ENCODE results near the gene GRIP2.

The GRIP2 gene

DNA sequence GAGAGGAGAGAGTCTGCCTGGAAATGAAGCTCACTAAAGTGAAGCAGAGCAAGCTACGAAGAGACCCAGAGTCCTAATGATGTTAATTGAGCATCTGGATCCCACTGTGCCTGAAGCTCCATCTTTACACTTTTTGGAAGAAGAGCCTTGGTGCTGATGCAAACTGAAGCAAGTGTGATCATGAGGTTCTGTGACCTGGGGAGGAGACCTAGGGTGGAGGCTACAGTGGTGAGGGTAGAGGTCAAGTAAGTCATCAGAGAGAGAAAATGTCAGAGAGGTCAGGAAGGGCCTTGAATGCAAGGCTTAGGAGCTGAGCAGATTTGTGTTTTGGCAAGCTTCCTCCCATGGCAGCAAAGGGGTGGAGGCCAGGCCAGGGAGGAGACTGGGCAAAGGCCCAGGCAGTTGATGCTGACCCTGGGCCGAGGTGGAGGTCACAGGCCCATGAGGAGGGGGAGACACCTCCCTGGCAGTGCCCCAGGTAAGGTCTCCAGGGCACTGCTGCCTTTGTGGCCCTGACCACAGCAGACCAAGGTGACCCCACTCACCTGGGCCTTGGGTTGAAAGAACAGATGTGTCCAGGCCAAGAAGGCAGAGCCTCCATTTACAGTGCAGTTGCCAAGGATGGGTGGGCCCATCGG, 1.6 kb downstream of the GRIP2 start:
- no peak for DNase-seq

DNA sequence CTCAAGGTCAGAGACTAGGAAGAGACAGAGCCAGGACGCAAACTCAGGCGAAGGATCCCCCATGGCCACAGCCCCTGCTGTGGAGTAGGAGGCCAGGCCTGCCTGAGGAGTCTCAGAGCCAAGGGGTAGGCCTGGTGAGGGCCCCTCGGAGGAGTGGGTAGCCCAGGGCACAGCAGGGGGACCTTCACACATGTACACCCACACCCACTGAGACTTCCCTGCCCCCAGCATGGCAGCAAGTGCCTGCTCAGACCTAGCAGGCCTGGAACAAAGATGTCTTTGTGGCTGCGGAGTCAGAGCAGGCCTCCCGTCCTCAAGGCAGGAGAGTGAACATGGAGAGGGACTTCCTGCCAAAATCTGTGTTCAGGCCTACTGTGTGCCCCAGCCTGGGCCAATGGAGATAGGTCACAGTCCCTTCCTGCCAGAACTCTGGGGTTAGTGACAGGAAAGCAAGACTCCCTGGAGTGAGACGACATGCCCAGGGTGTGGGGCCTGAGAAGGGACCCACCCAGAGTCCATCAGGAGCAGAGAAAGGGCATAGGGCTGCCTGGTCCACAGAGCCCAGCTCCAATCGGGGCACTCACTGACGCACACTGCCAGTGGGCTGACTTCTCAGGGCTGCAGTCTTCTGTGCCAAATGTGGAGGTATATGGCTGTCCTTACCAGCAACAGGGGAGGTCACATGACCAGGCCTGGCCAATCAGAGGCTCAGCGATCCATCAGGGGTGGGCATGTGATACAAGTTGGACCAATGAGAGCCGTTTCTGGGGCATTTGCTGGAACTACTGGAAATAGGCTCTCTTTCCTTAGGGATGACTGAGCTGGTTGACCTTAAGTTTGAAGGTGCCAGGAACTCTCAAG, 2.3 kb downstream of the GRIP2 start:
- DNase-seq = no peak

DNA sequence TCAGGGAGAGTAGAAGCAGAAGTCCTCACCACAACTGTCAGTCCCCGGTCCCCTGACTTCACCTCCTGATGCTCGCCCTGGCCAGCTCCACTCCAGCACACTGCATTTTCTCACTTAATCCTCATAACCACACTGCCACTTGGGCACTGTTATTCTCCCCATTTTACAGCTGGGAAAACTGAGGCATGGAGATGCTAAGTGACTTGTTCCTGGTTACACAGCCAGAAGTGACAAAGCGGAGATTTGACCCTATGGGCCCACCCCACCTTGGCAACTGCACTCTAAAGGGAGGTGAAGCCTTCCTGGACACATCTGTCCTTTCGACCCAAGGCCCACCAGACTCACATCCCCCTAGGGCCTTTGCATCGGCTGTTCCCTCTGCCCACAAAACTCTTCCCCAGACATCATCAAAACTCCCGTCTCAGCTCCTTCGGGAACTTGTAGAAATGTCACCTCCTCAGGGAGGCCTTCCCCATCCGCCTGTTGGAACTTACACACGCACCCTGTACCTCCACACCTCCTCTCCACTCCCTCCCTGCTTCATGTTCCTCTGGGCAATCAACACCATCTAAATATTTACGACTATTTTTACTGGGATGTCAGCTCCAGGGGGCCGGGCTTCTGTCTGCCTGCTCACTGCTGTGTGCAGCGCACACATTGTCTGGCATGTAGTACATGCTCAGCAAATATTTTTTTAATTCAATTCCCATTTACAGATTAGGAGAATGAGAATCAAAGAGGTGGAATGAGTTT, 3.1 kb downstream of the GRIP2 start:
- DNase-seq = no peak

DNA sequence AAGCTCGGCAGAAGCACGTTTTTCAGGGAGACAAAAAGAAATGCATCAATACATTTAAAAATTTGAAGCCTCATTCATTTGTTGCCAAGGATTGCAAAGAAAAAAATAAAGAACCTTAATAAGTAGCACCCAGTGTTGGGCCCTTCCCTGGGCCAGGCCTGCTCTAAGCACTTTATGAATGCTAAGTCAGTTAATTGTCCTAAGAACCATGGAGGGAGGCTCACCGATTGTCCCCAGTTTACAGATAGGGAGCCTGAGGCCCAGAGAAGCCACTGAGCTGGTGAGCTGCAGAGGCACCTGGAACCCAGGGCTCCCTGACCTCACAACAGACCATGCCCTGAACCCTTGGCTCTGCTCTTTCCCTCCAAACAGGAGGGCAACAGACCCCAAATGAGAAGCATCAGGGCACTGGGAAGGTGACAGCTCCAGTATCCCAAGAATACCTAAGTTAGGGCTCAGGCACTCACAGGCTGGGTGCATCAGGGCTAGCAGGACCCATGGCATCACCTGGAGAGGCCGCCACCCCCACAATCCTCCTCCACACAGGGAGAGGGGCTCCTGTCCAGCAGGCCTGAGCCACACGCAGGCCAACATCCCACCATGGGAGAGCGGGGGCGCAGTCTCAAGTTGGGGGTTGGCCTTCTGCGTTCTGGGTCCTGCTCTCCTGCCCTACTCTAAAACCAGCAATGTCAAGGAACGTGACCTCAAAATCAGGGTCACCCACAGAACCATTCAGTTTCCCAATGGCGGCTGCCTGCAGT, 3.9 kb downstream of the GRIP2 start:
- no peak for DNase-seq

DNA sequence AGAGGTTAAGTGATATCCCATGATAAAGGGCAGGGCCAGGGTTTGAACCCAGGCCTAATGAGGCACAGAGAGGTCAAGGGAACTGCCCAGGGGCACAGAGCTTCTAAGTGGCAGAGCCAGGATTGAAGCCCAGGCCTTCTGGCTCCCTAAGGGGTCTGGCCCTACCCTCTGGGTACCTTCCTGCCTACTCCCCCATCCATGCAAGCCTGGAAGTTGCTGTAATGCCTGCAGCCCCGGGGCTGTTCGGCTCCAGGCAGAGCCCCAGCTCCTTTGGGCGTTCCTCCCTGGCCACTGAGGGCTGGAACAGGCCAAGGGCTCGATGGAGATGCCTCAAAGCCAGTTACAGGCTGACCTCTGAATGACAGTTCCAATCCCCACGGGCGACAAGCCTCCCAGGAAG, 4.5 kb downstream of the GRIP2 start:
- DNase-seq = no peak

DNA sequence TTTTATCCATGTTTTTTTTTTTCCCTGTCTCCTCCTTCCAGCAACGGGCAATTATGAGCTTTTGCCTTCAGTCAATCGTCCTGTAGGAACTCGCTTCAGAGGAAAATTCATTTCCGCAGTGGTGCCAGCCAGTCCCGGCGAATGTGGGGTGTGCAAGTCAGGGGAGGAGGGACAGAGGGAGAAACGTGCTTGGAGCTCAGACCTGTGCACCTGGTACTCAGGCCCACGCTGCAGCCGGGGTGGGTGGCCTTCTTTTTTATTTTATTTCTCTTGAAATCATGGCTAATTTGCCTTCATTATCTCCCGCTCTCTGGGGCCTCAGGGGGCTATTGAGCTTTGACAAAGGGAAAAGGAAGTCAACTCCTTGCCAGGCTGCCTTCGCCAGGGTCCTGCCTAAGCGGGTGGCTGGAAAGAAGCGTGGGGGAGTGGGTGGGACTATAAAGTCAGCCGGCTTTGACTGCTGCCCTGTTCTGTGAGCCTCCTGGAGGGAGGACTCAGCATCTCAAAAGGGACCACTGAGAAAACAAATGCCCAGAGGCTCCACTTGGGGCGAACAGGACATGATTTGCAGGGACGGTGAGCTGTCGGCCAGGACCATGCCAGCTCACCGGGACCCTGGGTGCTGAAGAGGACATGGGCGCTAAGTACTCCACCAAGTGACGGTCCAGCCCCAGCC, 5.5 kb downstream of the GRIP2 start:
- DNase-seq = no peak

DNA sequence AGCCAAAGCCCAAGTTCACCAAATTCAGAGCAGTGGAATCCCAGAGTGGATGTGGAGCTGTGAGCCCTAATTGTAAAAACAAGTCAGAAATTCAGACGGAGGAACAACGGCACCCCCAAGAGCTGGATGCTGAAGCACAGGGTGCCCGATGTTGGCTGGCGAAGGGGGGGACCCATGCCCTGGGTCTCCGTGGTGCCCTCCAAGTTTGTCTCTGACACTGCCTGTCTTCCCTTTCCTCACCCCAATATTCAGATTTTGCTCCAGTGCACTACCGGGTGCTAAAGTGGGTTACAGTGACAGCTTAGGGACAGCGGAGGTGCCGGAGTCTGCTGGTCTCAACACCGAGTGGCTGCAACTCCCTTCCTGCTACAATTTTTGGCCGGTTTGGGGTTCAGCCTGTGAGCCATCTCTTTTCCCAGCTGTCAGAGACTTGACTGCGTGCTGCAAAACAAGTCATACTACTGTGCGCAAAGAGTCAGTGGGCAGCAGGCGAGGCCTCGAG, 6.6 kb downstream of the GRIP2 start:
- DNase-seq = no peak

DNA sequence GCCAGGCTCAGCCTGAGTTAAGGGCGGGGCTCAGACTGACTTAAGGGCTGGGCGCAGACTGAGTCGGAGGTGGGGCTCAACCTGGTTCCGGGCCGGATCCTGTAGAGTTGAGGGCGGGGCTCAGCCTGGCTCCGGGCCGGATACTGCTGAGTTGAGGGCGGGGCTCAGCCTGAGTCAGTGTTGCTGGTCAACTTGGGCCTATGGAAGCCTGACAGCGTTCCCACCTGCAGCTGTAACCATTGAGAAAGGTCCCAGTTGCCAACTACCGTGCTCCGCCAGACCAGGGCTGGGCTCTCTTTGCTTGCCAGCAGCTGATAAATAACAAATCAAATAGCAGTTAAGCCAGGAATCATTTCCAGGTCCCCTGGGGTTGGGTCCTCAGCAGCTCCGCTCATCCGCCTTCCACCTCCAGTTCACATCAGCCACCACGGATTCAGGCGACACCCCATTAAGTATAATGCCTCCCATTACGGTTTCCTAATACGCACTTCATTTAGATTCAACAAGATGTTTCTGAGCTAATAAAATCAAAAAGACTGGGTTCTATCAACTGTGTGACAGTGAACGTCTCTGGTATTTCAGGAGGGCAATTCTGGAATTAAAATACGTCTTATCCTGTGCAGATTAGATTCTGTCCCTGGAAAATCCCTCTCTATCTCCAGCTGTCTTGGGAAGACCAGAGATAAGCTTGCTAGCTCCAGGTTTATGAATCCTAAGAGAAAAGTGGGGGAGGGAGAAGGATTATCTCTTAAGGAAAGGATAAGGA, 7.3 kb downstream of the GRIP2 start:
- no peak for DNase-seq

DNA sequence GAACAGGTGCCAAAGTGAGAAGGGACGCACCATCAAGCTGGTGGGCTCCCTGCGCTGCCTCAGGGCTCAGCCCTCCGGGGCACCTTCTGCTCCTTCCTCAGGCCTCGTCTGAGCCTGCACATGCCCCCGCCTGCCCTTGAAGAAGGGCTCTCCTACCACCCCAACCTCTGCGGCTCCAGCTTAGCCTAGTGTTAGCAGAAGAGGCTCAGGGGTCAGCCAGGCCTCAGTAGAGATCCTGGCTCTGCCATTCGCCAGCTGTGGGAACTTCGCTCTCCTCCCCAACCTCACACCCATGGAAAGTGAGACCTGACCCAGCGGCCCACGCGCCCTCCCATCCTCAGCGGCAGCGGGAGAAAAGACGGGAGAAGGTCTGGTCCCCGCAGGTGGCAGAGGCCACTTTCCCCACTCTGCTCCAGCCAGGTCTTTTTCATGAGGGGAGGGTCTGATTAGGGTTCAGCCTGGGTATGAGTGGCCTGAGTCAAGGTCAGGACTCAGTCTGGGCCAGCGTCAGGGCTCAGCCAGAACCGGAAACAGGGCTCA, 8.2 kb downstream of the GRIP2 start:
- no peak for DNase-seq

DNA sequence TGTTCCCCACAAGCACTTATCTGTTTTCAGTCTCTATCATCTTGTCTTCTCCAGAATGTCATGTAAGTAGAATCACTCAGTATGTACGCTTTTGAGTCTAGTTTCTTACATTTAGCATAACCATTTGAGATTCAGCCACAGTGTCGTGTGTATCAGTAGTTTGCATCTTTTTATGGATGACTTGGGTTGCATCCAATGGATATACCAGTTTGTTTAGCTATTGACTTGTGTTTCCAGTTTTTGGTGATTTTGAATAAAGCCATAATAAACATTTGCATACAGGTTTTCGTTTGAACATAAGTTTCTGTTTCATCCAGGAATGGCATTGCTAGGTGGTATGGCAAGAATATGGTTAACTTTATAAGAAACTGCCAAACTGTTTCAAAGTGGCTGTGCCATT, 12.1 kb downstream of the GRIP2 start:
- DNase-seq = no peak

DNA sequence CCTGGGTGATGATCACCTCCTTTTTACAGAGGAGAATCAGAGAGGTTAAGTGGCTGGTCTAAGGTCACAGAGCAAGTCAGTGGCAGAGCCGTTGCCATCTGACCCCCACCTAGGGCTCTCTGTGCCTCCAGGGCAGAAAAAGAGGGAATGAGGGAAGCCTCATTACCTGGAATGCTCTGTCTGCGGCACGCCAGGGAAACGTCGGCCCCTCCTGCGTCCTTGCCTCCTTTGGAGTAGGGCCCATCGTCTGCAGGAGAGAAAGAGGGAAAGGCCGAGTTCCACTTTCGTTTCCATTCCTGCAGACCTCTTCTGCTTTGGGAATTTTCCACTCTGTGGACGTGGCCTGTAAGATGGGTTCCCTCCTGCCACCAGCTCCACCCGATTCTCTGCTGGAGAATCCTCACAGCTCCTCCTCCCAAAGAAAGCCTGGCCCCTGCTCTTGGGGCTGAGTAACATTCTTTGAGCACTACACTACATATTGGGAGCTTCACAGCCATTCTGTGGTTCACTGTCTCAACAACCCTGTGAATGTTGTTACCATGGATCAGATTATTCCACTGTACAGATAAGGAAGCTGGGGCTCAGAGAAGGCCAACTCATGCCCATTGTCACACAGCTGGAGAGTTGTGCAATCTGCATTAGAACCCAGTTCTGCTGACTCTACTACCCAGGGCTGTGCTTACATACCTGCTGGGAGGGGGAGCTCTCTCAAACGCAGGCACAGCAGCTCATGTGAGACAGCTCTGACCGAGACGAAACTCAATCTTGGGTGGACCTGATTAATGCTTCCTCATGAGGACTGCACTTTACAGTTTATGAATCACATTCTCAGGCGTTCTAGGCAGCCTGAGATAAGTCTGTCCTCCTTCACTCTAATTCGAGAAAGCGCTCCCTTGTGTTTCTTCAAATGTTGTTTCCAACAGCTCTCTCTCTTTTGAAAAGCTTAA, 14.2 kb downstream of the GRIP2 start:
- no peak for DNase-seq

DNA sequence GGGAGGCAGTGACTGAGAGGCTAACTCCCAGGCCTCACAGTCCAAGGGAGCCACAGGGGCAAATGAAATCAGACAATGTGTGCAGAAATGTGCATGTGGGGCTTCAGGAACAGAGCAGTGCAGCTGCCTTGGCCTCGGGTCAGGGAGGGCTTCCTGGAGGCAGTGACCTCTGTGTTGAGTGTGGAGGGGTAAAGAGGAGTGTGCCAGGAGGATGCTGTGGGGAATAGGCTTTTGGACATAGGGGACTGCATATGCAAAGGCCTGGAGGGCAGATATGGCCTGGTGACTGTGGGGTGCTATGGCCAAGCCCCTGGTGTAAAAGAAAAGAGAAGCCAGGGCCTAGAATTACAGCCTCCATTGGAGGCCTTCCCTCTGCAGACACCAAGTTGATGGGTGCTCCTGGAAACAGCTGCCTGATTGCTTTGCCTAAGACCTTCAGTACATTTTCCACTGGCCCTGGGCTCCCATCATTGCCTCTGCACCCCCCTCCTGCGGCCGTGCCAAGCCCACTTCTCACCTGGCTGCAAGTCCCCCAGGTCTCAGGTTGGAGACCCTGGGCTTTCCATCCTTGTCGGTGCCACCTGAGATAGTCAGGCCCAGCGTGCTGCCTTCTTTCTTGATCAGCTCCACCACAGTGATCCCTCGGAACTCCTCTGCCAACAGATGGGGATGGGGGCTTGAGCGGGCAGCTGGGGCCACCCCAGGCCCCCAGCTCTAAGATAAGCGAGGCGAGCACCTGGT, 15.1 kb downstream of the GRIP2 start:
- DNase-seq = no peak

DNA sequence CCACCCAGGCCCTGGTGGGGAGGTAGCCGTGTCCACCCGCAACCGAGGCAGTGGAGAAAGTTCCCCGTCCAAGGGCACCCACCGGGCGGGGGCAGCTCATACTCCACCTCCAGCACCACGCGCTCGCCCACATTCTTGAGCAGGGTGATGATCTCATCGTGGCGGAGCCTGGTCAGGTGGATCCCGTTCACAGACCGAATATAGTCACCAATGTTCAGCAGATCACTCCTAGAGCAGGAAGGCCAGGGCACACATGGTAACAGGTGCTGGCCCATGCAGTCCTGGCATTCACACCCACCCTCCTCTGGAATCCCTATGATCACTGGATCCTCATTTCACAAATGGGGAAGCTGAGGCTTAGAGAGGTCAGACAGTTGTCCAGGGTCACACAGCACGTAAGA, 15.8 kb downstream of the GRIP2 start:
- DNase-seq = no peak

DNA sequence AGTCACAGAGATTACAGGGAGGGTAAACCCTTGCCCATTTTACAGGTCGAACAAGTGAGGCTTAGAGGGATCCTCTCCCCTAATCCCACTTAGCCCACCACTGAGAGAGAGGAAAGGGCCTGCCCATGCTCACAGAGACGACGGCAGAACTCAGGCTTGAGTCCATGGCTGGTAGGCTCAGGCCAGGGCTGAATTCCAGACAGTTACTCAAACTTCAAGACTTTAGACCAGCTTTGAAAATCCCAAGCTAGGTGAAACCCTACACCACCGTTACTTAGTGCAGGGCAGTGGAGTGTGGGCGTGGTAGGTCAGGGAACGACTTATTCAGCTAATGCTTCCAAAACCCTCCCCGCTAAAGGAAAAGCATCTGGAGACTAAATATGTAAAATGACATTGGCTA, 16.4 kb downstream of the GRIP2 start:
- DNase-seq = no peak

DNA sequence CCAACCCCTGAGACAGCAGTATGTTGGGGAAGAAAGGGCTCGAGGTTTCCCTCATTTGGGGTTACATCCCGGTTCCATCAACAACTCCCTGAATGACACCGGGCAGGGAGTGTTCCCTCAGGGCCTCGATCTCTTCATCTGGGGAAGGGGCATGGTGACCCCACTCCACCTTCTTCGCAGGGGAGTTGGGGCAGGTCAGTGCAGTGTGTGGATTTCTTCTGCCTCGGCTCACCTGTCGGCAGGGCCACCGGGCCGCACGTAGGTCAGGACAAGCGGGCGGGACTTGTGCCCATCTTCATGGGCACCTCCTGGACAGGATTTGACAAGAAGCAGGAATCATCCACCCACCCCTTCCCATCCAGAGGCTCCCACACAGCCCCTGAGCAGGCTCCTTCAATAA, 17.4 kb downstream of the GRIP2 start:
- DNase-seq = no peak

DNA sequence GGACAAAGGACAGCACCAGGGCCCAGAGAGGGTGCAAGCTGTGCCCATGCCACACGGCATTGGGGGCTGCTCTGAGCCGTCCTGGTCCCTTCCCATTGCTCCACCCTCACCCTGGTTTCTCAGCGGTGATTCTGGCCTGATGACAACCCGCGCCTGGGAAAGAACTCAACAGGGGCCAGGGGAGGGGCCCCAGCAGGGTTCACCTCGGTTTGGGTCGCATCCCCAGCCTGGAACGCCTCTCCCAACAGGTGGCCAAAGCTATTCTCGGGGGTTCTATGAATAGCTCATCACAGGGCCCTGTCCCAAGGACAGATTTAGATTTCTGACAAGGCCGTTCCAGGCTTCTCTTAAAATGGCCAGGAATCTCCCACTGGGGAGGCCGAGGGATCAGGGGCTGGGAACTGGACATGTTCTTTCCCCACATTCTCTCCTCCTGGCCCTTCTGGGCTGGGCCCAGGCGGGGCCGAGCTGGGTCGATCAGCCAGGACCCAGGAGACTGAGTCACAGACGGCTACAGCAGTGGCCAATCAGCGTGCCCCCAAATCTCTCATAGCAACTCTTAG, 17.9 kb downstream of the GRIP2 start:
- DNase-seq = no peak

DNA sequence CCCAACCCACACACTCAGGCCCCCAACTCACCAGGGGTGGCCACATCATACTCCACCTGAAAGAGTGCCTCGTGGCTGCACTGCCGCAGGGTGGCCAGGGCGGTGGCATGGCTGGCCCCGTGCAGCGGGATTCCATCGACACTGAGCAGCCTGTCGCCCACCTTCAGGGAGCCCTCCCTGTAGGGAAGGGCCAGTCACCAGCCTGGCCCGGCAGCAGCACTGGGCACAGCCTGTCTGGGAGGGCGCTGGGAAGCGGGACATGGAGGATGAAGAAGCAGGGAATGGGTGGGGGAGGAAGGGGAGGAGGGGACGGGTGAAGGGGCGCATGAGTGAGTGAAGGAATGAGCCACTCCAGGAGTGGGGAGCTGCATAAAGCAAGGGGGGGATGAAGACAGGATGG, 18.5 kb downstream of the GRIP2 start:
- DNase-seq = no peak

DNA sequence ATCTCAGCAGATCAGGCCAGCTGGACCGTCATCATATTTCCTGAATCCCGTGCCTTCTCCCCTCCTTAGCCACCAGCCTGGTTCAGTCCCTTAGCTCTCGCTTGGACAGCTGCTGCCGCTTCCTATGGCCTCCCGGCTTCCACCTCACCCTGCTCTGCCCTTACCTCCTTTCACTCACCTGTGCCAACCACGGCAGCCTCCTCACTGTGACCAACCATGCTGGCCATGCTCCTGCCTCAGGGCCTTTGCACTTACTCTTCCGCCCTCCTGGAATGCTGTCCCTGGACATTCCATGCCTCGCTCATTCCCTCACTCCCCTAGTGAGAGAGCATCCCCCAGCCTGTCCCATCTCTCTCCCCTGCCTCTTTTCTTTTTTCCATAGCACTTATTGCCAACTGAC, 19.2 kb downstream of the GRIP2 start:
- DNase-seq = no peak

DNA sequence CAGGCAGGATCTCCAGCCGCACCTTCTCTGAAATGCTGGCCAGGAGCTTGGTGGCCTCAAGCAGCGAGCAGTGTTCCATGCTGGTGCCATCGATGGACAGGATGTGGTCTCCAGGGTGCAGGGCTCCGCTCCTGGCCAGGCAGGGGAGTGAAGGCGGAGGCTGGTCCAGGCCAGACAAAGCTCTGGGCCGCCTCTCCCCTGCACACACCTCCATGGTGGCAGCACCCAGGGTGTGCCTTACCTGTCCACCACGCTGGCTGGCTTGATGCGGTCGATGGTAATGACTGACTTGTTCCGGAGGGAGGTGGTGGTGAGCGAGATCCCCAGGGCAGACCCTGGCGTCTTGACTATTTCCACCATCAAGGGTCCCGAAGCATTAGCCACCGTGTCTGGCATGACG, 20.0 kb downstream of the GRIP2 start:
- DNase-seq = no peak

All from activated CD4-positive, alpha-beta T cell treated with anti-CD3 and anti-CD28 coated beads, Interleukin-2, amount 50 U/mL, for 4 hours (primary cell).